ENCODE data around the gene VPS33A.

Gene VPS33A

GRCh38 chr12:122215771-122216170, 50.5 kb downstream of the VPS33A start:
- no peak for DNase-seq (ENCODE audit: low read depth)
- no peak overlapping the region for H3K4me3 ChIP-seq (ENCODE audit: low read length)
- TF ChIP-seq CTCF (conservative IDR thresholded peaks at IDR 0.05; ENCODE audit: low read length) = no peak

- TF ChIP-seq CTCF (conservative IDR thresholded peaks at IDR 0.05; ENCODE audit: low read length) = no peak
- H3K4me3 ChIP-seq (ENCODE audit: low read length) = no peak overlapping the region
- DNase-seq (ENCODE audit: low read depth) = no peak
Measured at GRCh38 chr12:122208073-122208820, 58.0 kb downstream of the VPS33A start.

GRCh38 chr12:122207391-122207790, 58.9 kb downstream of the VPS33A start:
- no peak for TF ChIP-seq CTCF (conservative IDR thresholded peaks at IDR 0.05; ENCODE audit: low read length)
- H3K4me3 ChIP-seq (ENCODE audit: low read length) = no peak overlapping the region
- DNase-seq (ENCODE audit: low read depth) = no peak

DNA sequence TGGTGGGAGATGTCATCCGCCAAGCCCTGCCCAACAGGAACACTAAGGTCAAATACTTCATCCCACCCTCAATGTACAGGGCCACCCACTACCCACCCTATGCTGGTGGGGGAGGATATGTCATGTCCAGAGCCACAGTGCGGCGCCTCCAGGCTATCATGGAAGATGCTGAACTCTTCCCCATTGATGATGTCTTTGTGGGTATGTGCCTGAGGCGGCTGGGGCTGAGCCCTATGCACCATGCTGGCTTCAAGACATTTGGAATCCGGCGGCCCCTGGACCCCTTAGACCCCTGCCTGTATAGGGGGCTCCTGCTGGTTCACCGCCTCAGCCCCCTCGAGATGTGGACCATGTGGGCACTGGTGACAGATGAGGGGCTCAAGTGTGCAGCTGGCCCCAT, 59.3 kb downstream of the VPS33A start:
- H3K4me3 ChIP-seq (ENCODE audit: low read length) = no peak overlapping the region
- no peak for TF ChIP-seq CTCF (conservative IDR thresholded peaks at IDR 0.05; ENCODE audit: low read length)
- no peak for DNase-seq (ENCODE audit: low read depth)

DNA sequence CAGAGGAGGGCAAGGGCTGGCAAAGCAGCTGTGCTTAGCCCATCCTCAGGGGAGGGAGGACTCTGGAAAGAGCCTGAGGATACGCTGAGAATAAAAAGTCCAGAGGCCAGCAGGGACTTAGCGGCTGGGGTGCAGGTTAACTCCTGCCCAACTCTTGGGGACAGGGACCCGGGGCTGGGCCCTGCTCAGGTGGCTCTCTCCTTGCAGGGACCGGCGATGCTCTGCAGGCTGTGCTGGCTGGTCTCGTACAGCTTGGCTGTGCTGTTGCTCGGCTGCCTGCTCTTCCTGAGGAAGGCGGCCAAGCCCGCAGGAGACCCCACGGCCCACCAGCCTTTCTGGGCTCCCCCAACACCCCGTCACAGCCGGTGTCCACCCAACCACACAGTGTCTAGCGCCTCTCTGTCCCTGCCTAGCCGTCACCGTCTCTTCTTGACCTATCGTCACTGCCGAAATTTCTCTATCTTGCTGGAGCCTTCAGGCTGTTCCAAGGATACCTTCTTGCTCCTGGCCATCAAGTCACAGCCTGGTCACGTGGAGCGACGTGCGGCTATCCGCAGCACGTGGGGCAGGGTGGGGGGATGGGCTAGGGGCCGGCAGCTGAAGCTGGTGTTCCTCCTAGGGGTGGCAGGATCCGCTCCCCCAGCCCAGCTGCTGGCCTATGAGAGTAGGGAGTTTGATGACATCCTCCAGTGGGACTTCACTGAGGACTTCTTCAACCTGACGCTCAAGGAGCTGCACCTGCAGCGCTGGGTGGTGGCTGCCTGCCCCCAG, 60.0 kb downstream of the VPS33A start:
- no peak for TF ChIP-seq CTCF (conservative IDR thresholded peaks at IDR 0.05; ENCODE audit: low read length)
- no peak overlapping the region for H3K4me3 ChIP-seq (ENCODE audit: low read length)
- no peak for DNase-seq (ENCODE audit: low read depth)

GRCh38 chr12:122205053-122205925, 61.0 kb downstream of the VPS33A start:
- H3K4me3 ChIP-seq (ENCODE audit: low read length) = no peak overlapping the region
- DNase-seq (ENCODE audit: low read depth) = no peak
- no peak for TF ChIP-seq CTCF (conservative IDR thresholded peaks at IDR 0.05; ENCODE audit: low read length)

All from AG10803 (cell line).